IMR-90 (cell line): ENCODE data around the gene PTPN23. TPM values are rescaled to one million over a fixed set of nuclear protein-coding genes. Genes with fewer than 3 reads are reported as not detected.

Experiments
- ATAC-seq: fragments of 200-7000 bp; cut with Tn5 transposase; 2 replicates; pipeline ENCODE4 v1.9.1; 2020; ENCODE audit warnings: low read depth, mild to moderate bottlenecking, moderate library complexity
- BruUV-seq: library from RNA; stranded (reverse); fragments of 400-500 nt; replicated peaks from 2 replicates; lab custom pipeline; 2021; lab: Mats Ljungman, UMichigan
- CTCF ChIA-PET: fragments of 300-600 bp; formaldehyde crosslinking; extraction: SDS; loops from one replicate; lab custom pipeline; 2021; ENCODE audit warnings: antibody characterized with exemption; lab: Yijun Ruan, JAX
- POLR2A ChIA-PET: fragments of 300-600 bp; sonication (Branson Sonifier 250); formaldehyde crosslinking; loops from one replicate; lab custom pipeline; 2022; ENCODE audit warnings: antibody characterized with exemption; ENCODE audit not compliant: unreplicated experiment; lab: Charles Lee
- DNase-seq: peaks from one replicate; pipeline ENCODE4 v3.0.0; 2013
- H2AFZ ChIP-seq: replicated peaks from 2 replicates; pipeline ENCODE3; 2013; ENCODE audit warnings: low read length, mild to moderate bottlenecking; ENCODE audit not compliant: poor library complexity
- H2AK5ac ChIP-seq: 2 replicates; pipeline ENCODE4 v1.6.1; 2013; ENCODE audit warnings: low read depth, low read length, inconsistent platforms
- H2AK9ac ChIP-seq: replicated peaks from 2 replicates; pipeline ENCODE3; 2013; ENCODE audit warnings: mild to moderate bottlenecking, low read depth, low read length, moderate library complexity; ENCODE audit not compliant: poor library complexity
- H2BK120ac ChIP-seq: 2 replicates; pipeline ENCODE4 v1.6.1; 2013; ENCODE audit warnings: low read depth, low read length, inconsistent platforms
- H2BK15ac ChIP-seq: 3 replicates; pipeline ENCODE4 v1.6.1; 2013; ENCODE audit warnings: low read depth, low read length, inconsistent platforms
- H2BK20ac ChIP-seq: 2 replicates; pipeline ENCODE4 v1.6.1; 2013; ENCODE audit warnings: low read depth, mild to moderate bottlenecking, inconsistent platforms, low read length, moderate library complexity
- H2BK5ac ChIP-seq: 2 replicates; pipeline ENCODE4 v1.6.1; 2013; ENCODE audit warnings: mild to moderate bottlenecking, low read depth, low read length, inconsistent platforms; ENCODE audit not compliant: poor library complexity, severe bottlenecking
- H3K14ac ChIP-seq: replicated peaks from 2 replicates; pipeline ENCODE4 v1.6.1; 2013; ENCODE audit warnings: low read depth, low read length, inconsistent platforms
- H3K18ac ChIP-seq: 2 replicates; pipeline ENCODE4 v1.6.1; 2013; ENCODE audit warnings: low read depth, low read length, control low read depth
- H3K23ac ChIP-seq: 2 replicates; pipeline ENCODE4 v1.6.1; 2013; ENCODE audit warnings: low read depth, low read length, inconsistent platforms
- H3K27ac ChIP-seq: 2 replicates; pipeline ENCODE4 v1.5.1; 2013; ENCODE audit warnings: mild to moderate bottlenecking, control low read depth, low read length; ENCODE audit not compliant: insufficient read depth
- H3K27me3 ChIP-seq: 2 replicates; pipeline ENCODE4 v1.6.1; 2013; ENCODE audit warnings: low read length; ENCODE audit not compliant: control insufficient read depth, insufficient read depth
- H3K36me3 ChIP-seq: 2 replicates; pipeline ENCODE4 v1.6.1; 2013; ENCODE audit warnings: low read length, mixed read lengths; ENCODE audit not compliant: control insufficient read depth, insufficient read depth
- H3K4ac ChIP-seq: 2 replicates; pipeline ENCODE4 v1.6.1; 2013; ENCODE audit warnings: low read depth, low read length, inconsistent platforms
- H3K4me1 ChIP-seq: 2 replicates; pipeline ENCODE4 v1.6.1; 2013; ENCODE audit warnings: low read length, mixed read lengths; ENCODE audit not compliant: control insufficient read depth, insufficient read depth
- H3K4me2 ChIP-seq: 2 replicates; pipeline ENCODE4 v1.6.1; 2013; ENCODE audit warnings: low read depth, mild to moderate bottlenecking, control low read depth, low read length, moderate library complexity
- H3K4me3 ChIP-seq: 2 replicates; pipeline ENCODE4 v1.5.1; 2013; ENCODE audit warnings: low read depth, mild to moderate bottlenecking, control low read depth, low read length, moderate library complexity; ENCODE audit not compliant: insufficient read depth
- H3K56ac ChIP-seq: 2 replicates; pipeline ENCODE4 v1.6.1; 2013; ENCODE audit warnings: low read length, inconsistent platforms; ENCODE audit not compliant: insufficient read depth; ENCODE audit errors: extremely low read depth
- H3K79me1 ChIP-seq, 2 experiments: 2 replicates each; pipeline ENCODE4 v1.6.1; 2013; ENCODE audit warnings: low read length in 2 of 2, inconsistent platforms in 1 of 2, low read depth in 1 of 2
- H3K9ac ChIP-seq: 2 replicates; pipeline ENCODE4 v1.6.1; 2013; ENCODE audit warnings: low read depth, low read length, control low read depth
- H3K9me1 ChIP-seq: 2 replicates; pipeline ENCODE4 v1.6.1; 2013; ENCODE audit warnings: low read length, inconsistent platforms; ENCODE audit not compliant: insufficient read depth
- H3K9me3 ChIP-seq: 2 replicates; pipeline ENCODE4 v1.6.1; 2013; ENCODE audit warnings: low read length; ENCODE audit not compliant: control insufficient read depth, insufficient read depth
- H4K20me1 ChIP-seq: 2 replicates; pipeline ENCODE4 v1.6.1; 2013; ENCODE audit warnings: low read length, inconsistent platforms; ENCODE audit not compliant: insufficient read depth
- H4K5ac ChIP-seq: 2 replicates; pipeline ENCODE4 v1.6.1; 2013; ENCODE audit warnings: mild to moderate bottlenecking, low read depth, low read length, control low read depth
- H4K8ac ChIP-seq, 2 experiments: 2 replicates each; pipeline ENCODE4 v1.6.1; 2013; ENCODE audit warnings: low read depth in 2 of 2, low read length in 2 of 2, control low read depth in 1 of 2, inconsistent platforms in 1 of 2
- H4K91ac ChIP-seq: 2 replicates; pipeline ENCODE4 v1.6.1; 2013; ENCODE audit warnings: low read depth, low read length, inconsistent platforms; ENCODE audit not compliant: insufficient read depth
- BHLHE40 ChIP-seq: fragments of 150-350 bp; IDR thresholded peaks from 2 replicates; pipeline ENCODE4 v1.6.1; 2016; ENCODE audit warnings: mild to moderate bottlenecking, low read depth, low read length
- CHD1 ChIP-seq: IDR thresholded peaks from 2 replicates; pipeline ENCODE4 v1.6.1; 2012; ENCODE audit warnings: low read depth, low read length, improper control_type of control experiment
- FOS ChIP-seq: fragments of 150-350 bp; IDR thresholded peaks from 2 replicates; pipeline ENCODE4 v1.6.1; 2016; ENCODE audit warnings: low read depth, low read length
- MAFK ChIP-seq: IDR thresholded peaks from 2 replicates; pipeline ENCODE4 v1.6.1; 2012; ENCODE audit warnings: low read depth, low read length, improper control_type of control experiment
- MXI1 ChIP-seq: IDR thresholded peaks from 2 replicates; pipeline ENCODE4 v1.6.1; 2012; ENCODE audit warnings: low read depth, mild to moderate bottlenecking, low read length, moderate library complexity, borderline replicate concordance
- POLR2A ChIP-seq: IDR thresholded peaks from 2 replicates; pipeline ENCODE4 v1.6.1; 2012; ENCODE audit warnings: mild to moderate bottlenecking, low read depth, low read length
- RAD21 ChIP-seq: IDR thresholded peaks from 2 replicates; pipeline ENCODE4 v1.6.1; 2012; ENCODE audit warnings: low read length, improper control_type of control experiment
- RCOR1 ChIP-seq: IDR thresholded peaks from 2 replicates; pipeline ENCODE4 v1.6.1; 2012; ENCODE audit warnings: mild to moderate bottlenecking, low read length, improper control_type of control experiment; ENCODE audit not compliant: insufficient replicate concordance
- RFX5 ChIP-seq: IDR thresholded peaks from 2 replicates; pipeline ENCODE4 v1.8.0; 2012; ENCODE audit warnings: low read depth, mild to moderate bottlenecking, low read length, moderate library complexity
- SMC3 ChIP-seq: fragments of 150-350 bp; IDR thresholded peaks from 2 replicates; pipeline ENCODE4 v1.6.1; 2016; ENCODE audit warnings: low read depth, mild to moderate bottlenecking, antibody characterized with exemption, low read length, moderate library complexity
- WGBS, 2 experiments: methylation state at CpG; one replicate each; pipeline versions ENCODE4 v1.1.5 to v1.1.7; 2013; ENCODE audit warnings: missing lambda C conversion rate in 2 of 2; ENCODE audit not compliant: insufficient read length in 1 of 2; ENCODE audit errors: extremely low coverage in 2 of 2; 5-methylcytosine and 5-hydroxymethylcytosine counted together
- dilution Hi-C: fragments of 300-500 bp; cut with HindIII; formaldehyde crosslinking; loops from one replicate; pipeline ENCODE4 v1.14.3; 2018; ENCODE audit warnings: low sequenced_read_pairs; ENCODE audit not compliant: unreplicated experiment
- in situ Hi-C: fragments of 300-500 bp; cut with MboI; formaldehyde crosslinking; loops from 3 replicates; pipeline ENCODE4 v1.14.3; 2019; ENCODE audit warnings: low sequenced_read_pairs, inconsistent platforms, mixed read lengths
- intact Hi-C: fragments of 100-400 bp; cut with micrococcal nuclease; formaldehyde crosslinking; loops from 2 replicates; pipeline ENCODE4 v1.10.0; 2022
- polyA plus RNA-seq, 3 experiments: library from polyadenylated mRNA; depleted of rRNA; stranded (reverse); fragments of >200 nt; gene quantifications; 2 replicates each; pipeline ENCODE4 v1.2.3, GENCODE V29; 2012; ENCODE audit warnings: low replicate concordance in 1 of 3
- total RNA-seq: library from RNA; depleted of rRNA; stranded (reverse); fragments of >200 nt; gene quantifications from 2 replicates; pipeline ENCODE4 v1.2.3, GENCODE V29; 2012
- TF ChIP-seq, protein P1 (sequence below): fragments of 150-350 bp; IDR thresholded peaks from 2 replicates; pipeline ENCODE4 v1.6.1; 2016; ENCODE audit warnings: low read depth, mild to moderate bottlenecking, low read length, moderate library complexity, borderline replicate concordance
- TF ChIP-seq, protein P2 (sequence below): conservative IDR thresholded peaks from 2 replicates; pipeline ENCODE4 v1.5.1; 2012; ENCODE audit warnings: mild to moderate bottlenecking, low read depth, low read length, improper control_type of control experiment

Gene PTPN23
- total and polyA plus RNA-seq, 2 of the 4 experiments (the other 2 are of a cell fraction) = 4.5 to 15.1 TPM

GRCh38 chr3:47380026-47380600 is 708 bp upstream of the PTPN23 start (continued):
- no peak for TF ChIP-seq RCOR1

- in situ Hi-C loops (no loop called here), dilution Hi-C loops (no loop called here), intact Hi-C loops (loop anchor here (5.0 kb wide), 1 partner anchor 406 kb away; no protein-coding TSS in a partner anchor)
- Histone ChIP-seq H3K23ac (peak overlapping the region; percentile 89), H4K8ac (peak overlapping the region; percentile 80 to 93; a peak in 3 of 4 replicates), H3K18ac (peak overlapping the region; percentile 11; the same call in 1 of the 2 replicates), H2AK5ac (peak overlapping the region; percentile 97), H3K4me1 (peaks cover 7% of the 10 kb centered on the region), H3K9me3 (no peaks in the 10 kb centered on the region), H3K36me3 (peaks cover 4% of the 10 kb centered on the region; the same call in 1 of the 2 replicates), H2AFZ (peak overlapping the region; percentile 86), H4K91ac (peak overlapping the region; percentile 89), H2BK20ac (no peak overlapping the region), H3K9ac (peak overlapping the region; percentile 75), H2BK15ac (no peak overlapping the region), H2AK9ac (peak overlapping the region; percentile 99), H4K20me1 (peaks cover 40% of the 10 kb centered on the region), H3K56ac (peak overlapping the region; percentile 67; the same call in 1 of the 2 replicates), H3K4ac (peak overlapping the region; percentile 95), H2BK5ac (peak overlapping the region; percentile 74), H3K4me2 (peak overlapping the region; percentile 94), H3K9me1 (peaks cover 15% of the 10 kb centered on the region), H4K5ac (peak overlapping the region; percentile 32), H3K14ac (peak overlapping the region; percentile 97), H3K27me3 (no peaks in the 10 kb centered on the region), H2BK120ac (0 out of 2 replicates have a peak overlapping the region, but pooled peaks have one; percentile 19), H3K79me1 (peaks cover 32 to 73% of the 10 kb centered on the region in 2 experiments), H3K4me3 (peak overlapping the region; percentile 58), H3K27ac (peak overlapping the region; percentile 75)
- ATAC-seq = peak; percentile 86
- BruUV-seq = no TSS peak
- peak; percentile 85 for DNase-seq
- POLR2A ChIA-PET = interaction anchor here (0.5 to 1.3 kb wide), 2 partner anchors 13 to 405 kb away, joined by 4 read pairs; no protein-coding TSS in a partner anchor
- 2% methylated on average over 18 of the region's 44 CpGs; no CpG with 5 or more reads in 1 of the 2 experiments for WGBS, 2 experiments
- CTCF ChIA-PET = no interaction called here
- TF ChIP-seq MXI1 (peak; percentile 98), FOS (no peak), SMC3 (no peak), RAD21 (no peak; the same call in 1 of the 2 replicates), RFX5 (no peak), POLR2A (peak; percentile 38), BHLHE40 (no peak; the same call in 1 of the 2 replicates), MAFK (no peak), CHD1 (peak; percentile 84; the same call in 1 of the 2 replicates)
- TF ChIP-seq, protein P1, sequence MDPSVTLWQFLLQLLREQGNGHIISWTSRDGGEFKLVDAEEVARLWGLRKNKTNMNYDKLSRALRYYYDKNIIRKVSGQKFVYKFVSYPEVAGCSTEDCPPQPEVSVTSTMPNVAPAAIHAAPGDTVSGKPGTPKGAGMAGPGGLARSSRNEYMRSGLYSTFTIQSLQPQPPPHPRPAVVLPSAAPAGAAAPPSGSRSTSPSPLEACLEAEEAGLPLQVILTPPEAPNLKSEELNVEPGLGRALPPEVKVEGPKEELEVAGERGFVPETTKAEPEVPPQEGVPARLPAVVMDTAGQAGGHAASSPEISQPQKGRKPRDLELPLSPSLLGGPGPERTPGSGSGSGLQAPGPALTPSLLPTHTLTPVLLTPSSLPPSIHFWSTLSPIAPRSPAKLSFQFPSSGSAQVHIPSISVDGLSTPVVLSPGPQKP = no peak
- TF ChIP-seq, protein P2, sequence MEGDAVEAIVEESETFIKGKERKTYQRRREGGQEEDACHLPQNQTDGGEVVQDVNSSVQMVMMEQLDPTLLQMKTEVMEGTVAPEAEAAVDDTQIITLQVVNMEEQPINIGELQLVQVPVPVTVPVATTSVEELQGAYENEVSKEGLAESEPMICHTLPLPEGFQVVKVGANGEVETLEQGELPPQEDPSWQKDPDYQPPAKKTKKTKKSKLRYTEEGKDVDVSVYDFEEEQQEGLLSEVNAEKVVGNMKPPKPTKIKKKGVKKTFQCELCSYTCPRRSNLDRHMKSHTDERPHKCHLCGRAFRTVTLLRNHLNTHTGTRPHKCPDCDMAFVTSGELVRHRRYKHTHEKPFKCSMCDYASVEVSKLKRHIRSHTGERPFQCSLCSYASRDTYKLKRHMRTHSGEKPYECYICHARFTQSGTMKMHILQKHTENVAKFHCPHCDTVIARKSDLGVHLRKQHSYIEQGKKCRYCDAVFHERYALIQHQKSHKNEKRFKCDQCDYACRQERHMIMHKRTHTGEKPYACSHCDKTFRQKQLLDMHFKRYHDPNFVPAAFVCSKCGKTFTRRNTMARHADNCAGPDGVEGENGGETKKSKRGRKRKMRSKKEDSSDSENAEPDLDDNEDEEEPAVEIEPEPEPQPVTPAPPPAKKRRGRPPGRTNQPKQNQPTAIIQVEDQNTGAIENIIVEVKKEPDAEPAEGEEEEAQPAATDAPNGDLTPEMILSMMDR = no peak
Measured at GRCh38 chr3:47381317-47382157, 716 bp downstream of the PTPN23 start.
